ENCODE results near the gene GNB1.

The GNB1 gene

DNA sequence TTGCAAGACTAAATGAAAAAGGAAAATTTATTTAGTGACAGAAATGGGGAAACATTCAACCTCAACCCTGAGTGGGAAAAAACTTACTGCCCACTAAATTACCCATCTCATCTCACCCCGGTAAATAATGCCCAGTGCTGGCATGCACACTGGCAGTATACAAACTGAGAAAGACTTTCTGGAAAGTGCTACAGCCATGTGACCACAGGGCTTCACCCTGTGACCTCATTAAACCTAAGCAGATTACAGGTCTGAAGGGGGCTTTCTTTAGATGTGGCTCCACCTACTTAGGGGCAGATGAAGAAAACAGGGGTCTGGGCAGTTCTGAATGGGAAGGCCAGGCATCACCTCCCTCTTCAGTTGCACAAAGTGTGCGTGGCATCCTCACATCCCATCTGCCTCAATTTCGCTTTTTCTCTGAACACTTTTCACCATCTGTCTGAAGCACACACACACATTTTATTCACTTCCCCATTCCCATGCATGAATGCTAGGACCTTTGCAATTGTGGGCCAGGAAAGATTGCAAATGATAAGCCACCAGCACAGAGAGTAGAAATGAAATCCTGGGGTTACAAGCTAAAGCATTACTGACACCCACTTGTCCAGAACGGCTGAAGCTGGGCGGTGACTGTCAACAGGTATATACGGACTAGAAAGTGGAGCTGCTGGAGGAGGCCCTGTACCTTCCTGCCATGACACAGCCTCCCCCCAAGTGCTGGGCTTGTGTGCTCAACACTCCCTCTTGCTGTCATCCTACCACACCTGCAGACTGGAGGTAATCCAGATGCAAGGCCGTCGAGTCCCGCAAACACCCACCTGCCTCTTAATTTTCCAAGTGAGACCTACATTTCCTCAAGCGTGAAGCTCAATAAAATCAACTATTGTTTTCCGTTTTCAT, 115.3 kb downstream of the GNB1 start:
- peak overlapping the region; percentile 41 for H3K4me3 ChIP-seq (ENCODE audit: insufficient read depth, low read length, poor library complexity, severe bottlenecking)
- H3K9me2 ChIP-seq (replicated peaks; ENCODE audit: insufficient read depth, low read length): no peaks in the 10 kb centered on the region
- peaks cover 9% of the 10 kb centered on the region; the same call in 1 of the 2 replicates for H4K20me1 ChIP-seq (ENCODE audit: low read depth, low read length)
- no peaks in the 10 kb centered on the region for H3K9me3 ChIP-seq (ENCODE audit: insufficient read depth, low read length)
- H3F3A ChIP-seq (ENCODE audit: insufficient read depth): peaks cover 36% of the 10 kb centered on the region
- H3K27ac ChIP-seq (ENCODE audit: low read depth, low read length): peak overlapping the region; percentile 100
- no peaks in the 10 kb centered on the region for H3K27me3 ChIP-seq (ENCODE audit: low read length)
- TF ChIP-seq EZH2phosphoT487 (conservative IDR thresholded peaks at IDR 0.05; ENCODE audit: low read length): no peak
- TF ChIP-seq, protein P1, sequence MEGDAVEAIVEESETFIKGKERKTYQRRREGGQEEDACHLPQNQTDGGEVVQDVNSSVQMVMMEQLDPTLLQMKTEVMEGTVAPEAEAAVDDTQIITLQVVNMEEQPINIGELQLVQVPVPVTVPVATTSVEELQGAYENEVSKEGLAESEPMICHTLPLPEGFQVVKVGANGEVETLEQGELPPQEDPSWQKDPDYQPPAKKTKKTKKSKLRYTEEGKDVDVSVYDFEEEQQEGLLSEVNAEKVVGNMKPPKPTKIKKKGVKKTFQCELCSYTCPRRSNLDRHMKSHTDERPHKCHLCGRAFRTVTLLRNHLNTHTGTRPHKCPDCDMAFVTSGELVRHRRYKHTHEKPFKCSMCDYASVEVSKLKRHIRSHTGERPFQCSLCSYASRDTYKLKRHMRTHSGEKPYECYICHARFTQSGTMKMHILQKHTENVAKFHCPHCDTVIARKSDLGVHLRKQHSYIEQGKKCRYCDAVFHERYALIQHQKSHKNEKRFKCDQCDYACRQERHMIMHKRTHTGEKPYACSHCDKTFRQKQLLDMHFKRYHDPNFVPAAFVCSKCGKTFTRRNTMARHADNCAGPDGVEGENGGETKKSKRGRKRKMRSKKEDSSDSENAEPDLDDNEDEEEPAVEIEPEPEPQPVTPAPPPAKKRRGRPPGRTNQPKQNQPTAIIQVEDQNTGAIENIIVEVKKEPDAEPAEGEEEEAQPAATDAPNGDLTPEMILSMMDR (IDR thresholded peaks at IDR 0.05; ENCODE audit: insufficient read depth, low read length, poor library complexity, severe bottlenecking): peak; percentile 14
- H3K4me2 ChIP-seq (ENCODE audit: low read depth, low read length, poor library complexity, severe bottlenecking): peak overlapping the region; percentile 90
- H3K36me3 ChIP-seq (ENCODE audit: low read length): peaks cover 7% of the 10 kb centered on the region; the same call in 1 of the 2 replicates
- H3K9ac ChIP-seq (ENCODE audit: low read length): peak overlapping the region; percentile 95
- no peak overlapping the region for H2AFZ ChIP-seq (ENCODE audit: low read depth, low read length, severe bottlenecking)
- peaks cover 76% of the 10 kb centered on the region for H3K79me2 ChIP-seq (ENCODE audit: insufficient read depth, low read length)

DNA sequence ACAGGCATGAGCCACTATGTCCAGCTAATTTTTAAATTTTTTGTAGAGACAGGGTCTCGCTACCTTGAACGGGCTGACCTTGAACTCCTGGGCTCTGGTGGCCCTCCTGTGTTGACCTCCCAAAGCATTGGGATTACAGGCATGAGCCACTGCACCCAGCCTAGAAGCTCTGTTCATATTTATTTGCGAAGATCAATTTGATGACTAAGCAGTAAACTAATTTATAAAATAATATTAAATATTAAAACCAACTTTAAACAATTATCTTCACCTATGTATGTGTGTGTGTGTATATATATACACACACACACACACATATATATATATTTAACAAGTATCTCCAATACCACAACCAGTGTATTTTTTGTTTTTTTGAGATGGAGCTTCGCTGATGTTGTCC, 117.0 kb downstream of the GNB1 start:
- H3K79me2 ChIP-seq (ENCODE audit: insufficient read depth, low read length): peaks cover 93% of the 10 kb centered on the region
- H3K9me2 ChIP-seq (replicated peaks; ENCODE audit: insufficient read depth, low read length): no peaks in the 10 kb centered on the region
- H3K4me3 ChIP-seq (ENCODE audit: insufficient read depth, low read length, poor library complexity, severe bottlenecking): no peak overlapping the region
- H3K27me3 ChIP-seq (ENCODE audit: low read length): no peaks in the 10 kb centered on the region
- peaks cover 7% of the 10 kb centered on the region; the same call in 1 of the 2 replicates for H3K36me3 ChIP-seq (ENCODE audit: low read length)
- H3F3A ChIP-seq (ENCODE audit: insufficient read depth): peaks cover 20% of the 10 kb centered on the region
- TF ChIP-seq EZH2phosphoT487 (conservative IDR thresholded peaks at IDR 0.05; ENCODE audit: low read length): no peak
- TF ChIP-seq, protein P1 (IDR thresholded peaks at IDR 0.05; ENCODE audit: insufficient read depth, low read length, poor library complexity, severe bottlenecking): no peak
- H2AFZ ChIP-seq (ENCODE audit: low read depth, low read length, severe bottlenecking): no peak overlapping the region
- H3K4me2 ChIP-seq (ENCODE audit: low read depth, low read length, poor library complexity, severe bottlenecking): no peak overlapping the region
- no peak overlapping the region for H3K9ac ChIP-seq (ENCODE audit: low read length)
- no peak overlapping the region for H3K27ac ChIP-seq (ENCODE audit: low read depth, low read length)
- no peaks in the 10 kb centered on the region for H3K9me3 ChIP-seq (ENCODE audit: insufficient read depth, low read length)
- H4K20me1 ChIP-seq (ENCODE audit: low read depth, low read length): peaks cover 10% of the 10 kb centered on the region; the same call in 1 of the 2 replicates

DNA sequence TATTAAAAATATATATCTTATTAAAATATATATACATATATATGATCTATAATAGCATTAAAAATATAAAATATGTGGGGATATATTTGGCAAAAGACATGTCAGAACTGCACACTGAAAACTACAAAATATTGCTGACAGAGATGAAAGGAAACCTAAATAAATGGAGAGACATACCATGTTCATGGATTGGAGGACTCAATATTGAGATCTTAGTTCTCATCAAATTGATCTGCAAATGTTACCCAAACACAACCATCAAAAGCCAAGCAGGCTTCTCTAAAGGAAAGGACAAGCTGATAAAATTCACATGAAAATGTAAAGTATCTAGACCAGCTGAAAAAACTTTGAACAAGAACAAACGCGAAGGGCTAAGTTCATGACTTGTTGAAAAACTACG, 119.8 kb downstream of the GNB1 start:
- no peaks in the 10 kb centered on the region for H3K9me3 ChIP-seq (ENCODE audit: insufficient read depth, low read length)
- no peak for TF ChIP-seq EZH2phosphoT487 (conservative IDR thresholded peaks at IDR 0.05; ENCODE audit: low read length)
- TF ChIP-seq, protein P1 (IDR thresholded peaks at IDR 0.05; ENCODE audit: insufficient read depth, low read length, poor library complexity, severe bottlenecking): no peak
- H2AFZ ChIP-seq (ENCODE audit: low read depth, low read length, severe bottlenecking): no peak overlapping the region
- peaks cover 14% of the 10 kb centered on the region; the same call in 1 of the 2 replicates for H4K20me1 ChIP-seq (ENCODE audit: low read depth, low read length)
- no peak overlapping the region for H3K27ac ChIP-seq (ENCODE audit: low read depth, low read length)
- H3K27me3 ChIP-seq (ENCODE audit: low read length): no peaks in the 10 kb centered on the region
- no peak overlapping the region for H3K9ac ChIP-seq (ENCODE audit: low read length)
- no peaks in the 10 kb centered on the region for H3K9me2 ChIP-seq (replicated peaks; ENCODE audit: insufficient read depth, low read length)
- H3K4me3 ChIP-seq (ENCODE audit: insufficient read depth, low read length, poor library complexity, severe bottlenecking): no peak overlapping the region
- no peak overlapping the region for H3K4me2 ChIP-seq (ENCODE audit: low read depth, low read length, poor library complexity, severe bottlenecking)
- H3K36me3 ChIP-seq (ENCODE audit: low read length): peaks cover 12% of the 10 kb centered on the region; the same call in 1 of the 2 replicates
- peaks cover 100% of the 10 kb centered on the region for H3K79me2 ChIP-seq (ENCODE audit: insufficient read depth, low read length)
- peaks cover 10% of the 10 kb centered on the region for H3F3A ChIP-seq (ENCODE audit: insufficient read depth)

Data from SU-DHL-6 (cell line).